Spleen (tissue), 11 donors: ENCODE data around the gene CLCNKA. TPM values are rescaled to one million over a fixed set of nuclear protein-coding genes. Genes with fewer than 3 reads are reported as not detected.
"Not testable (repeated sequence)": the region's sequence is repeated elsewhere in the genome, so short reads cannot be mapped to it uniquely, and the experiment has no call there.

Experiments
- DNase-seq: peaks from one replicate; pipeline ENCODE4 v3.0.0-alpha.2; 2020
- H3K27ac ChIP-seq, 8 donors: fragments of 200-600 bp; sonication (generic) in 7 of 8; 1 replicate in 4 of 8; 2 replicates in 4 of 8; pipeline versions ENCODE4 v1.5.0 to v1.8.0; 2016 to 2021; ENCODE audit warnings: inconsistent platforms in 4 of 8, mild to moderate bottlenecking in 4 of 8, moderate library complexity in 1 of 8
- H3K27me3 ChIP-seq, 7 donors: fragments of 200-600 bp; sonication (generic) in 6 of 7; replicated peaks in 1 of 7; 1 replicate in 4 of 7; 2 replicates in 3 of 7; pipeline versions ENCODE4 v1.5.0 to v1.8.0; 2016 to 2021; ENCODE audit warnings: inconsistent platforms in 3 of 7, mild to moderate bottlenecking in 1 of 7
- H3K36me3 ChIP-seq, 6 donors: fragments of 200-600 bp; sonication (generic) in 5 of 6; 1 replicate in 4 of 6; 2 replicates in 2 of 6; pipeline versions ENCODE4 v1.5.0 to v1.8.0; 2016 to 2021; ENCODE audit warnings: inconsistent platforms in 2 of 6
- H3K4me1 ChIP-seq, 6 donors: fragments of 200-600 bp; sonication (generic) in 5 of 6; 1 replicate in 3 of 6; 2 replicates in 3 of 6; pipeline versions ENCODE4 v1.5.0 to v1.8.0; 2016 to 2021; ENCODE audit warnings: inconsistent platforms in 3 of 6
- H3K4me3 ChIP-seq, 8 donors: fragments of 200-600 bp; sonication (generic) in 7 of 8; 1 replicate in 4 of 8; 2 replicates in 4 of 8; pipeline versions ENCODE4 v1.5.0 to v1.8.0; 2016 to 2021; ENCODE audit warnings: inconsistent platforms in 4 of 8, mild to moderate bottlenecking in 4 of 8, moderate library complexity in 2 of 8
- H3K9me3 ChIP-seq, 8 donors: fragments of 200-600 bp; sonication (generic) in 7 of 8; 1 replicate in 4 of 8; 2 replicates in 4 of 8; pipeline versions ENCODE4 v1.5.0 to v1.8.0; 2016 to 2021; ENCODE audit warnings: inconsistent platforms in 4 of 8
- POLR2A ChIP-seq, 3 donors: fragments of 450-650 bp; IDR thresholded peaks; one replicate each; pipeline ENCODE4 v1.5.1; 2017; ENCODE audit warnings: antibody characterized with exemption in 3 of 3, mild to moderate bottlenecking in 1 of 3
- POLR2AphosphoS5 ChIP-seq, 3 donors: sonication (generic); formaldehyde crosslinking; IDR thresholded peaks; one replicate each; pipeline ENCODE4 v1.5.1; 2017; ENCODE audit warnings: antibody characterized with exemption in 3 of 3
- WGBS, 5 donors: extraction: QIAGEN DNeasy Blood & Tissue Kit in 3 of 5; methylation state at CpG; one replicate each; pipeline versions ENCODE4 v1.1.5 to v1.1.7; 2013 to 2018; 5-methylcytosine and 5-hydroxymethylcytosine counted together
- intact Hi-C: fragments of 100-400 bp; cut with DNase I; formaldehyde crosslinking; loops from one replicate; pipeline ENCODE4 v1.15.0; 2023; ENCODE audit warnings: low total_unique reads
- polyA plus RNA-seq, 3 donors: library from polyadenylated mRNA; stranded (reverse); fragments of 200-250 nt; gene quantifications; one replicate each; pipeline ENCODE4 v1.2.1, GENCODE V29; 2013
- total RNA-seq, 7 donors: library from RNA; depleted of rRNA in 3 of 7; stranded (reverse); fragments of >200 nt in 3 of 7; fragmentation: NEBNext Ultra II Directional in 4 of 7; extraction: Animal tissue kit (Norgen Biotek cat#: 25700) in 4 of 7; gene quantifications; one replicate each; pipeline versions ENCODE4 v1.1.0 to v1.2.1, GENCODE V29; 2016 to 2021
- TF ChIP-seq, protein P1 (sequence below), 11 experiments: fragments of 200-600 bp in 7 of 11; fragments of 450-650 bp in 4 of 11; sonication (generic) in 4 of 11; IDR thresholded peaks in 8 of 11; conservative IDR thresholded peaks in 3 of 11; 1 replicate in 7 of 11; 2 replicates in 4 of 11; pipeline versions ENCODE4 v1.4.0 to v1.8.0; 2016 to 2021; ENCODE audit warnings: antibody characterized with exemption in 11 of 11, inconsistent platforms in 4 of 11, mild to moderate bottlenecking in 1 of 11
- donor health status: healthy with polysubstance abuse.
- donor health status: DM: no; HTN: no; CAD: no; lungs with moderate emphysema.
- donor health status: DM: no; HTN: no; CAD: no.
- donor health status: Bipolar disorder and iron deficiency.
- donor health status: healthy.
- donor health status: DM: no; HTN: no; CAD: no.
- donor health status: DM: yes; HTN: yes; CAD: no.

The CLCNKA gene
- total and polyA plus RNA-seq, 10 donors: 0.19 to 0.50 (median 0.30) TPM; not detected in 4

DNA sequence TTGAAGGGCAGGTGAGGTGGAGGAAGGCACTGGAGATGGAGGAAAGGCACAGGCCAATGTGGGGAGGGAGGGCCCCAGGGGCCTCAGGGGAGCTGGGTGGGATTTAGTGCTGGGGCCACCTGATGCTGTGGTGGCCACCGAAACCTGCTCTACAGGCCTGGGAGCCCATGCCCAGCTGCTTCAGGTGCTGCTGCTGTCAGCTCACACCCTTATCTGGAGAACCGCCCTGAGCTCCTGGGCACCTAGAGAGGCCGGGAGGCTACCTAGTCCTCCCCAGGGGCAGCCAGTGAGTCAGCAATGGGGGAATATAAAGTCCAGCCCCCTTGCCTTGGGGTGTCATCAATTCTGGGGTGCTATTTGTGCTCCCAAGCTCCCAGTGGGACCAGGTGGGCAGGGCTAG is 39.4 kb downstream of the CLCNKA start:
- TF ChIP-seq, protein P1, sequence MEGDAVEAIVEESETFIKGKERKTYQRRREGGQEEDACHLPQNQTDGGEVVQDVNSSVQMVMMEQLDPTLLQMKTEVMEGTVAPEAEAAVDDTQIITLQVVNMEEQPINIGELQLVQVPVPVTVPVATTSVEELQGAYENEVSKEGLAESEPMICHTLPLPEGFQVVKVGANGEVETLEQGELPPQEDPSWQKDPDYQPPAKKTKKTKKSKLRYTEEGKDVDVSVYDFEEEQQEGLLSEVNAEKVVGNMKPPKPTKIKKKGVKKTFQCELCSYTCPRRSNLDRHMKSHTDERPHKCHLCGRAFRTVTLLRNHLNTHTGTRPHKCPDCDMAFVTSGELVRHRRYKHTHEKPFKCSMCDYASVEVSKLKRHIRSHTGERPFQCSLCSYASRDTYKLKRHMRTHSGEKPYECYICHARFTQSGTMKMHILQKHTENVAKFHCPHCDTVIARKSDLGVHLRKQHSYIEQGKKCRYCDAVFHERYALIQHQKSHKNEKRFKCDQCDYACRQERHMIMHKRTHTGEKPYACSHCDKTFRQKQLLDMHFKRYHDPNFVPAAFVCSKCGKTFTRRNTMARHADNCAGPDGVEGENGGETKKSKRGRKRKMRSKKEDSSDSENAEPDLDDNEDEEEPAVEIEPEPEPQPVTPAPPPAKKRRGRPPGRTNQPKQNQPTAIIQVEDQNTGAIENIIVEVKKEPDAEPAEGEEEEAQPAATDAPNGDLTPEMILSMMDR (IDR thresholded peaks at IDR 0.05 in 8 of 11, conservative IDR thresholded peaks at IDR 0.05 in 3 of 11): no peak
- TF ChIP-seq POLR2AphosphoS5 (IDR thresholded peaks at IDR 0.05) (no peak), POLR2A (IDR thresholded peaks at IDR 0.05) (no peak)
- no peaks in the 10 kb centered on the region for H3K36me3 ChIP-seq
- peaks cover 0 to 13% (median 4%) of the 10 kb centered on the region in 6 donors for H3K4me1 ChIP-seq
- H3K27me3 ChIP-seq: peaks cover 0 to 5% (median 0%) of the 10 kb centered on the region in 7 donors
- WGBS, 5 donors: 85 to 96% (median 86%) methylated on average over 2 to 3 of the region's 3 CpGs
- intact Hi-C loops: no loop called here
- H3K9me3 ChIP-seq: no peaks in the 10 kb centered on the region
- no peak overlapping the region for H3K4me3 ChIP-seq
- DNase-seq: no peak
- H3K27ac ChIP-seq: no peak overlapping the region

DNA sequence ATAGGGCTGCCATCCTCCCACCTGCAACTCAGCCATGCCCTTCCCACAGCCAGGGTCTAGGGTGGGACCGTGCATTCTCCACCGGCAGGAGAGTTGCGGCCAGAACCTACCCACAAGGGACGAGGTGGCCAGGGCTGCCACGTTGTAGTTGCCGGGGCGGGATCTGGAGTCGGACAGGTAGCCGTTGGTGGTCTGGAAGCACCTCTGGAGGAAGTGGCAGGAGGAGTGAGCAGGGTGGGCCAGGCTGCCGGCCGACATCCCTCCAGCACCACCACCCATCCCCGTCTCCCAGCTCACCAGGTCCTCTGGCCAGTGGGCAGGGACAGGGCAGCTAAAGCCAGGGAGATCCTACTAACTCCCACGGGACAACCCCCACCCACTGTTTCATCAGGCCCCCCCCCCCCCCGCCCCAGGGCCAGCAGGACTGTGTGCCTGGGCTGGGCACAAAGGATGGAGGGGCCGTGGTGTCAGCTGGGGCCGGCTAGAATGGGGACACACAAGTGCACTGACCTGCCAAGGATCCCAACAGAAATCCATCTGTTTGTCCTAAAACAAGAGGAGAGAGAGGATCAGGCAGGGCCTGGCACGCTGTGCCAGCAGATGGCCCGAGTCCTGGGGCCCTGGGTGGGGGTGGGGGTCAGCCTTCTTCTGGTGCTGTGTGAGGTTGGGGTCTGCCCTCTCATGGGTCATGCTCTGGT is 40.3 kb downstream of the CLCNKA start:
- H3K36me3 ChIP-seq, H3K9me3 ChIP-seq, H3K27ac ChIP-seq, intact Hi-C loops, DNase-seq, H3K4me3 ChIP-seq, H3K27me3 ChIP-seq: not testable (repeated sequence)
- H3K4me1 ChIP-seq: peaks cover 0 to 12% (median 4%) of the 10 kb centered on the region in 6 donors
- 76 to 91% (median 84%) methylated on average over 5 to 18 of the region's 18 CpGs for WGBS, 5 donors

DNA sequence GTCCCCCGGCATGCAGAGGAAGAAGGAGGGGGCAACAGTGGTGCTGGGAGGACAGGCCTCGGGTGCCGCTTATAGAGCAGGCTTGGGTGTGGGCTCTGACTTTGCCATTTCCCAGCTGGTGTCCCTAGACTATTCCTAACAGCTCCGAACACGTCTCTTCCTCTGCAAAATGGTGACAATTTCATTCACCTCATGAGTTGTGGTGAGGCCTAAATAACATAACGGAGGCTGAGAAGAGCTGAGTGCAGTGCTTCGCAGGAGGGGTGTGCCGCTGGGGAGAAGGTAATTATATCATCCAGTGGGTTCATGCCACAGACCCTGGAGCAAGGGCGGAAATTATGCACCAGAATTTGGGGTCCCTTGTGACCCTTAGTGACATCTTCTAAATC is 40.8 kb downstream of the CLCNKA start:
- H3K27me3 ChIP-seq, H3K36me3 ChIP-seq, DNase-seq, H3K9me3 ChIP-seq, intact Hi-C loops, H3K27ac ChIP-seq, H3K4me3 ChIP-seq: not testable (repeated sequence)
- WGBS, 5 donors: 85 to 93% (median 88%) methylated on average over 9 of the region's 9 CpGs
- peaks cover 0 to 17% (median 4%) of the 10 kb centered on the region in 6 donors for H3K4me1 ChIP-seq

DNA sequence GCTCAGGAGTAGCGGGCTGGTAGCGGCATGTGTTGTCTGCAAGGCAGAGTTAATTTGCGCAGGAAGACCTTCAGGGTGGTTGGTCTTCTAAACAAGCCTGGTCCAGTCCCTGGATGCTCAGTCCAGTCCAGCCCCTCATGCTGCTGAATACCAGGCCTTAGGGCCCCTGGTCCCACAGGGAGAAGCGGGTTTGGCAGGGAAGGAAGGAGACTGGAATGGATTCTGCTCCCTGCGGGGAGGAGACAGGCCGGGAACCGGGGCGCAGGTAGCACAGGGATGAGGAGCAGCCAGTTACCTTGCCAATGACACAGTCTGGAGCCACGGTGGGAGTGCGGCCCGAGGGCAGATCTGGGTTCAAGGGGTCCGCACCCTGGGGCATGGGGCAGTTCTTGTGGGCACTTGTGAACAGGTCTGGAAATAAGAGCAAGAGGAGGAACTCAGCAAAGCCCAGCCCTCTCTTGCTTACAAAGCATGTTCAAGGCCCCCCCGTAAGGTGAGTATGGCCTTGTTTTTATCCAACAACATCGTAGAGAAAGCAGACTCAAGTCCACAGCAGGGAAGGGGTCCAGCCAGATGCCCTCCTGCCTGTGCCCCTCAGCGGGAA is 41.5 kb downstream of the CLCNKA start:
- intact Hi-C loops: no loop called here
- H3K4me1 ChIP-seq: peaks cover 0 to 22% (median 11%) of the 10 kb centered on the region in 6 donors
- WGBS, 5 donors: 90 to 93% (median 92%) methylated on average over 15 of the region's 15 CpGs
- H3K9me3 ChIP-seq: no peaks in the 10 kb centered on the region
- H3K4me3 ChIP-seq: no peak overlapping the region
- H3K27ac ChIP-seq: no peak overlapping the region
- no peaks in the 10 kb centered on the region for H3K36me3 ChIP-seq
- TF ChIP-seq POLR2AphosphoS5 (IDR thresholded peaks at IDR 0.05) (no peak), POLR2A (IDR thresholded peaks at IDR 0.05) (no peak)
- TF ChIP-seq, protein P1 (IDR thresholded peaks at IDR 0.05 in 8 of 11, conservative IDR thresholded peaks at IDR 0.05 in 3 of 11): no peak
- H3K27me3 ChIP-seq: no peaks in the 10 kb centered on the region
- DNase-seq: no peak

DNA sequence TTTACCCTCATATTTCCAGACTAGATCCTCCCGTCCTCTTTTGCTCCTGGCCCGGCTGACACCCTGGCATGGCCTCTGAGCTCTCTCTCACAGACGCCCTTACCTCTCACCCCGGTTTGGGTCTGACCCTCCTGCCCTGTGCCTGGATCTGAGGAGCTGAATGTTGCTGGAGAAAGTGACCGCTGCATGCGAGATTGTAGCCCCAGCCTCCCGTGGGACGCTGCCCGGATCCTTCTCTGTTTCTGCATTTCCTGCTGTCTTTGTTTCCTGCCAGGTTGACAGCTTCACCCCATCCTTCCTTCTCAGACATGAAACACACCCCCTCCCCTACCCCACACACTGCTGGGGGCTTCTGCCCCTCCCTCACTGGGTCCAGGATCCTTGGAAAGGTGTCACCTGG is 42.1 kb downstream of the CLCNKA start:
- intact Hi-C loops: no loop called here
- H3K27me3 ChIP-seq: no peaks in the 10 kb centered on the region
- peaks cover 0 to 28% (median 15%) of the 10 kb centered on the region in 6 donors for H3K4me1 ChIP-seq
- DNase-seq: no peak
- TF ChIP-seq POLR2A (IDR thresholded peaks at IDR 0.05) (no peak), POLR2AphosphoS5 (IDR thresholded peaks at IDR 0.05) (no peak)
- TF ChIP-seq, protein P1 (IDR thresholded peaks at IDR 0.05 in 8 of 11, conservative IDR thresholded peaks at IDR 0.05 in 3 of 11): no peak
- H3K36me3 ChIP-seq: no peaks in the 10 kb centered on the region
- H3K4me3 ChIP-seq: no peak overlapping the region
- WGBS, 5 donors: 37 to 56% (median 44%) methylated on average over 9 of the region's 9 CpGs
- no peak overlapping the region for H3K27ac ChIP-seq
- H3K9me3 ChIP-seq: no peaks in the 10 kb centered on the region
